Activated CD8-positive, alpha-beta T cell treated with anti-CD3 and anti-CD28 coated beads for 36 hours (primary cell): ENCODE results near the gene ATP23. TPM values are rescaled to one million over a fixed set of nuclear protein-coding genes. Genes with fewer than 3 reads are reported as not detected.
A peak's percentile ranks its signal among the peaks of the same experiment; 100 is the strongest.

Experiments used
- ATAC-seq: fragments of 200-7000 bp; cut with Tn5 transposase; one replicate; pipeline ENCODE4 v1.10.0; 2021; ENCODE audit warnings: mild to moderate bottlenecking, moderate library complexity
- CTCF ChIA-PET: fragments of 350-600 bp; sonication (Branson Sonifier 250); formaldehyde crosslinking; loops from one replicate; lab custom pipeline; 2021; ENCODE audit warnings: antibody characterized with exemption; lab: Charles Lee
- POLR2A ChIA-PET: fragments of 350-600 bp; sonication (Branson Sonifier 250); formaldehyde crosslinking; loops from one replicate; lab custom pipeline; 2021; ENCODE audit warnings: antibody characterized with exemption; lab: Charles Lee
- DNase-seq: peaks from one replicate; pipeline ENCODE4 v3.0.0-alpha.2; 2020
- H3K27ac Mint-ChIP-seq: one replicate; pipeline ENCODE4 v1.8.0; 2021; ENCODE audit warnings: mild to moderate bottlenecking, mixed read lengths
- H3K27me3 Mint-ChIP-seq: one replicate; pipeline ENCODE4 v1.8.0; 2021; ENCODE audit warnings: mixed read lengths
- H3K36me3 Mint-ChIP-seq: one replicate; pipeline ENCODE4 v1.8.0; 2021; ENCODE audit warnings: low read depth, mixed read lengths
- H3K4me1 Mint-ChIP-seq: one replicate; pipeline ENCODE4 v1.8.0; 2021; ENCODE audit warnings: low read depth, mixed read lengths
- H3K4me3 Mint-ChIP-seq: one replicate; pipeline ENCODE4 v1.8.0; 2021; ENCODE audit warnings: mild to moderate bottlenecking, moderate library complexity, mixed read lengths
- H3K9me3 Mint-ChIP-seq: one replicate; pipeline ENCODE4 v1.8.0; 2021; ENCODE audit warnings: mixed read lengths
- CTCF ChIP-seq: fragments of 200-600 bp; IDR thresholded peaks from one replicate; pipeline ENCODE4 v1.8.0; 2022; ENCODE audit warnings: antibody characterized with exemption, mild to moderate bottlenecking
- intact Hi-C: fragments of 100-400 bp; cut with micrococcal nuclease; formaldehyde crosslinking; loops from one replicate; pipeline ENCODE4 v1.10.0; 2022
- total RNA-seq, 2 experiments: library from RNA; stranded (reverse); gene quantifications; one replicate each; pipeline ENCODE4 v1.2.3, GENCODE V29; 2021

Gene ATP23
- total RNA-seq, 2 experiments from 2014 or later: 15.8 to 16.7 TPM

- H3K36me3 Mint-ChIP-seq: no peaks in the 10 kb centered on the region
- CTCF ChIA-PET: interaction anchor here (0.8 to 9.3 kb wide), 11 partner anchors 10 to 135 kb away, joined by 3 to 96 read pairs (median 6); partner anchors contain the start of genes CTDSP2 and TSFM
- no peak for TF ChIP-seq CTCF
- H3K4me1 Mint-ChIP-seq: peaks cover 53% of the 10 kb centered on the region
- DNase-seq (no peak), ATAC-seq (no peak)
- H3K9me3 Mint-ChIP-seq: no peaks in the 10 kb centered on the region
- no peak overlapping the region for H3K4me3 Mint-ChIP-seq
- H3K27me3 Mint-ChIP-seq: peaks cover 1% of the 10 kb centered on the region
- peak overlapping the region; percentile 19 for H3K27ac Mint-ChIP-seq
- intact Hi-C loops: loop anchor here (5.0 kb wide), 1 partner anchor 43 kb away; no protein-coding TSS in a partner anchor
- POLR2A ChIA-PET: interaction anchor here (0.8 to 8.9 kb wide), 8 partner anchors 12 to 130 kb away, joined by 3 to 70 read pairs (median 5); partner anchors contain the start of gene CTDSP2
Observed at GRCh38 chr12:57894399-57895292, 46.7 kb upstream of the ATP23 start.

- H3K27me3 Mint-ChIP-seq: peaks cover 1% of the 10 kb centered on the region
- H3K27ac Mint-ChIP-seq: peak overlapping the region; percentile 63
- ChIA-PET CTCF (interaction anchor here (0.8 to 9.3 kb wide), 15 partner anchors 10 to 139 kb away, joined by 3 to 96 read pairs (median 6); partner anchors contain the start of genes CTDSP2 and TSFM), POLR2A (interaction anchor here (1.3 to 8.9 kb wide), 9 partner anchors 8 to 131 kb away, joined by 3 to 70 read pairs (median 6); partner anchors contain the start of gene CTDSP2)
- H3K4me3 Mint-ChIP-seq: peak overlapping the region; percentile 57
- no peak for TF ChIP-seq CTCF
- DNase-seq (no peak), ATAC-seq (no peak)
- peaks cover 56% of the 10 kb centered on the region for H3K4me1 Mint-ChIP-seq
- H3K9me3 Mint-ChIP-seq: no peaks in the 10 kb centered on the region
- intact Hi-C loops: loop anchor here (5.0 kb wide), 1 partner anchor 42 kb away; no protein-coding TSS in a partner anchor
- no peaks in the 10 kb centered on the region for H3K36me3 Mint-ChIP-seq
Observed at GRCh38 chr12:57895389-57896114, 45.8 kb upstream of the ATP23 start.

GRCh38 chr12:57896115-57896433, 45.3 kb upstream of the ATP23 start:
- Mint-ChIP-seq H3K4me1 (peaks cover 58% of the 10 kb centered on the region), H3K27ac (peak overlapping the region; percentile 63), H3K4me3 (peak overlapping the region; percentile 57), H3K9me3 (no peaks in the 10 kb centered on the region), H3K27me3 (peaks cover 1% of the 10 kb centered on the region), H3K36me3 (no peaks in the 10 kb centered on the region)
- ATAC-seq (no peak), DNase-seq (no peak)
- TF ChIP-seq CTCF: no peak
- POLR2A ChIA-PET: interaction anchor here (1.3 to 8.9 kb wide), 10 partner anchors 8 to 132 kb away, joined by 3 to 70 read pairs (median 6); partner anchors contain the start of gene CTDSP2
- CTCF ChIA-PET: interaction anchor here (0.8 to 9.3 kb wide), 15 partner anchors 9 to 140 kb away, joined by 3 to 96 read pairs (median 6); partner anchors contain the start of gene CTDSP2
- intact Hi-C loops: loop anchor here (5.0 kb wide), 1 partner anchor 41 kb away; no protein-coding TSS in a partner anchor

- no peak for TF ChIP-seq CTCF
- intact Hi-C loops: loop anchor here (5.0 kb wide), 1 partner anchor 41 kb away; no protein-coding TSS in a partner anchor
- Mint-ChIP-seq H3K4me1 (peaks cover 58% of the 10 kb centered on the region), H3K9me3 (no peaks in the 10 kb centered on the region), H3K27me3 (peaks cover 1% of the 10 kb centered on the region), H3K36me3 (no peaks in the 10 kb centered on the region), H3K4me3 (peak overlapping the region; percentile 64), H3K27ac (peak overlapping the region; percentile 100)
- DNase-seq: no peak
- CTCF ChIA-PET: interaction anchor here (1.0 to 9.3 kb wide), 15 partner anchors 8 to 140 kb away, joined by 3 to 96 read pairs (median 6); partner anchors contain the start of gene CTDSP2
- ATAC-seq: no peak
- POLR2A ChIA-PET: interaction anchor here (0.9 to 8.9 kb wide), 11 partner anchors 9 to 115 kb away, joined by 3 to 70 read pairs (median 5); partner anchors contain the start of genes ATP23 and CTDSP2
Observed at GRCh38 chr12:57896434-57897201, 44.7 kb upstream of the ATP23 start.
